ENCODE results near the gene TBX20.
"Not testable (repeated sequence)": the region's sequence is repeated elsewhere in the genome, so short reads cannot be mapped to it uniquely, and the experiment has no call there.

DNA sequence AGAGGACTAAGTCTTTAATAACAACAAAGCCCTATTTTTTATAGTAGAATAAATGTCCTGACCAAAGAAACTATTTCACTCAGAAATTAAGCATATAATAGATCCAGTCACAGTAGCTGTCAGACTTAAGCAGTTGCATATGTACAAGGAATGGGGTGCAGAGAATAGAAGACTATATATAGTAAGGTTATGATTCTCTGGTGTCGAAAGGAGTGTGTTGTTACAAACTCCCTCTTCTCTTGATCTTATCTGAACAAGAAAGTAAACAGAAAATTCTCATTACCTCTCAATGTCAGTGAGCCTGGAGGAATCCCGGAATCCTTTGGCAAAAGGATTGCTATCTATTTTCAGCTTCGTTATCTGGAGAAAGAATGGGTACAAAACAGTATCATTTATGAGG lies 22.7 kb downstream of the TBX20 start:
- not testable (repeated sequence) for TF ChIP-seq CTCF (IDR thresholded peaks at IDR 0.05 in 2 of 3, conservative IDR thresholded peaks at IDR 0.05 in 1 of 3; ENCODE audit: control insufficient read depth in 2 of 3, extremely low read depth in 1 of 3, insufficient read depth in 1 of 3, low read depth in 3 of 3, low read length in 3 of 3); POLR2A (IDR thresholded peaks at IDR 0.05; ENCODE audit: low read depth, low read length); ZBTB33 (IDR thresholded peaks at IDR 0.05); POLR2AphosphoS5 (IDR thresholded peaks at IDR 0.05; ENCODE audit: low read length); TAF1 (IDR thresholded peaks at IDR 0.05; ENCODE audit: borderline replicate concordance, low read depth, low read length)
- TF ChIP-seq, protein P1, sequence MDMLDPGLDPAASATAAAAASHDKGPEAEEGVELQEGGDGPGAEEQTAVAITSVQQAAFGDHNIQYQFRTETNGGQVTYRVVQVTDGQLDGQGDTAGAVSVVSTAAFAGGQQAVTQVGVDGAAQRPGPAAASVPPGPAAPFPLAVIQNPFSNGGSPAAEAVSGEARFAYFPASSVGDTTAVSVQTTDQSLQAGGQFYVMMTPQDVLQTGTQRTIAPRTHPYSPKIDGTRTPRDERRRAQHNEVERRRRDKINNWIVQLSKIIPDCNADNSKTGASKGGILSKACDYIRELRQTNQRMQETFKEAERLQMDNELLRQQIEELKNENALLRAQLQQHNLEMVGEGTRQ (IDR thresholded peaks at IDR 0.05; ENCODE audit: borderline replicate concordance, low read depth, low read length), result not testable (repeated sequence)
- TF ChIP-seq, protein P2, sequence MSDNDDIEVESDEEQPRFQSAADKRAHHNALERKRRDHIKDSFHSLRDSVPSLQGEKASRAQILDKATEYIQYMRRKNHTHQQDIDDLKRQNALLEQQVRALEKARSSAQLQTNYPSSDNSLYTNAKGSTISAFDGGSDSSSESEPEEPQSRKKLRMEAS (IDR thresholded peaks at IDR 0.05; ENCODE audit: low read depth, low read length), result not testable (repeated sequence)
